CD4-positive, alpha-beta T cell treated with Interferon alpha-2 for 1 hour (primary cell): ENCODE data around the gene MAPKAP1.
"Not testable (repeated sequence)": the region's sequence is repeated elsewhere in the genome, so short reads cannot be mapped to it uniquely, and the experiment has no call there.

ENCODE experiments used
- DNase-seq, 2 donors: peaks; one replicate each; pipeline ENCODE4 v3.0.0-alpha.2; 2020 to 2022

Gene MAPKAP1

GRCh38 chr9:125730168-125730567 lies 23.2 kb upstream of the MAPKAP1 start:
- DNase-seq: no peak

- DNase-seq: no peak
Measured at GRCh38 chr9:125726456-125727132, 19.6 kb upstream of the MAPKAP1 start.

GRCh38 chr9:125707472-125707804 lies 430 bp upstream of the MAPKAP1 start:
- no peak for DNase-seq

DNA sequence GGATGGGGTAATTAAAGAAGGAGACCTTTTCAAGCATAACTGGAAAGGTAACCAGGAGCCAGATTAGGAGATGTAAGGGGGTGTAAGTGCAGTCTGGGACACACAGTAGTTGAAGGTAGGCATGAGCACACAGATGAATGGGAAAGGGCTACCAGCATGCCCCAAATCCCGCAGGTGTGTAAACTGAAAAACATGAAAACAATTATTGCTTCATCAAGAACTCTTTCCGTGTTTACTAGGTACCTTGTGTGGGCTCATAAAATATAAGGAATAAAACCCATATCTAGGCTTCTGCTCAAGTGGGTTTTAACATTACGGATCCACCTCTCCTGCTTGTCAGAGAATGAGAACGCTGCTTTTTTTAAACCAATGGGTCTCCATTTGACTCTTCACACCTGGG lies 1.1 kb downstream of the MAPKAP1 start:
- no peak for DNase-seq

- DNase-seq: no peak
Measured at GRCh38 chr9:125703662-125704061, 3.3 kb downstream of the MAPKAP1 start.

- no peak for DNase-seq
Measured at GRCh38 chr9:125701351-125701750, 5.7 kb downstream of the MAPKAP1 start.

- DNase-seq: no peak
Measured at GRCh38 chr9:125700791-125701190, 6.2 kb downstream of the MAPKAP1 start.

- no peak for DNase-seq
Measured at GRCh38 chr9:125699870-125700269, 7.1 kb downstream of the MAPKAP1 start.

- DNase-seq: no peak
Measured at GRCh38 chr9:125696106-125696647, 10.8 kb downstream of the MAPKAP1 start.

DNA sequence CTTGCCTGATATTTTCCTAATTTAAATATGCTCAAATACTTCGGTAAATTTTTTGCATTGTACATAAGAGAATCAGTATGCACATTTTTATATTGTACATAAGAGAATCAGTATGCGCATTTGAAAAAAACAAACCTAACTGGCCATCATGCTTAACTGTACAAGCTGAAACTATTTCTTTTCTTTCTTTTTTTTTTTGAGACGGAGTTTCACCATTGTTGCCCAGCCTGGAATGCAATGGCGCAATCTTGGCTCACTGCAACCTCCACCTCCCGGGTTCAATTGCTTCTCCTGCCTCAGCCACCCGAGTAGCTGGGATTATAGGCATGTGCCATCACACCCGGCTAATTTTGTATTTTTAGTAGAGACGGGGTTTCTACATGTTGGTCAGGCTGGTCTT lies 11.5 kb downstream of the MAPKAP1 start:
- DNase-seq: not testable (repeated sequence)

DNA sequence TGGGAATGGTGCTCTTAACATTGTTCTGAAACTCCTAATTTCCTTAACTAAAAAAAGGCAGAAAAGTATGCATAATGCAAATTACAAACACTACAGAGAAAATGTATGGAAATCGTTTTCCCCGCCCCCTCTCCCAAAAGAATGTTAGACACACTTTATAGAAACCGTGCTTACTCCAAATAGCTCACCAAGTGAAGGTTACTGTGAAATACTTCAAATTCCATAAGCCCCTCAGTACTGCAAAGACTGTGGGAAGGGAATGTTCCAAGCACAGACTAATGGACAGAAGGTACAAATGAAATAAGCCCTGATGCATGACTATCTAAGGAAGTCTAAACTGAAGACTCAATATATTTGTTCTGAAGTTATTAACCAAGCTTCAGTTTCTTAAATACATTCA lies 12.5 kb downstream of the MAPKAP1 start:
- no peak for DNase-seq

DNA sequence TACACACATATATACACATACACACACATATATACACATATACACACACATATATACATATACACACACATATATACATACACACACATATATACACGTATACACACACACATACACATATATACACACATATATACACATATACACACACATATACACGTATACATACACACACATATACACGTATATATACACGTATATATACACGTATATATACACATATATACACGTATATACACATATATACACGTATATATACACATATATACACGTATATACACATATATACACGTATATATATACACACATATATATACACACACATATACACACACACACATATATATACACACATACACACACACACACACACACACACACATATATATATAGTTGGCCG lies 13.5 kb downstream of the MAPKAP1 start:
- not testable (repeated sequence) for DNase-seq

DNA sequence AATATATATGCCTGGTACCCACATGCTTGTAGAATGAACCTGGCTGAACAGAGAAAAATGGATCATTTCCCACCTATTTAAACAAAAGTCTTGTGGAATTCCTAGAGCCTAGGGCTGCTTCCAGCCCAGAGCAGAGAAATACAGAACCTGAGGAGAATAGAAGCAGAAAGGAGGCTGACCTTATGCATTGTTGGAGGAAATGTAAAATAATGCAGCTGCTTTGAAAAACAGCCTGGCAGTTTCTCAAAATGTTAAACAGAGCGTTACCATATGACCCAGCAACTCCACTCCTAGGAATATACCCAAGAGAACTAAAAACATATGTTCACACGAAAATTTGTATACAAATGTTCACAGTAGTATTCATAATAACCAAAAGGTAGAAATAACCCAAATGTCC lies 15.1 kb downstream of the MAPKAP1 start:
- no peak for DNase-seq

GRCh38 chr9:125690679-125691078 lies 16.3 kb downstream of the MAPKAP1 start:
- no peak for DNase-seq

- no peak for DNase-seq
Measured at GRCh38 chr9:125687163-125687863, 19.7 kb downstream of the MAPKAP1 start.

DNA sequence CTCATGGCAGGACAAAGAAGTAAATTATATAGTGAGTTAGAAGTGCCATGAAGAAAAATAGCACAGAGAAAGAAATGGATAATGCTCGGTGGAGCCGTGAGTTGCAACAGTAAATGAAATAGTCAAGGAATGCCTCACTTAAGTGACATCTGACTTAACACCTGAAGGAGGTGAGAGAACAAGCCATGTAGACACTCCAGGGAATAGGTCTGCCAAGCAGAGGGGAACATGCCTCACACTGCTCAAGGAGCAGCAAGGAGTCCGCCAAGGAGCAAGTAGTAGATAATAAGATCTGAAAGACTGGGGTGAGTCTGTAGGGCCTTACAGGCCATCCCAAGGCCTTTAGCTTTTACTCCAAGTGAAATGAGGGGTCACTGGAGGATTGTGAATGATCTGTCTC lies 21.8 kb downstream of the MAPKAP1 start:
- no peak for DNase-seq

DNA sequence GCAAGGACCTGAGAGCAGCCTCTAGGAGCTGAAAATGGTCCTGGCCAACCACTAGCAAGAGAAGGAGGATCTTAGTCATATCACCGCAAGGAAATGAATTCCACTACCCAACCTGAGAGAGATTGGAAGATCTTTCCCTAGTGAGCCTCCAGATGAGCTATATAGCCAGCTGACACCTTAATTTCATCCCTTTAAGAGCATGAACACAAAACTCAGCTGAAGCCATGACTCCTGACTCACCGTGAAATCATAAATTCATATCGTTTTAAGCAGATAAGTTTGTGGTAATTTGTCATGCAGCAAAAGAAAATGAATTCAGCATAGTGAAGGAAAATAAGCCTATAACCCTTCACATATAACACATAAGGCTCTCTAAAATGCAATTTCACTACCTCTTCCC lies 23.5 kb downstream of the MAPKAP1 start:
- no peak for DNase-seq

DNA sequence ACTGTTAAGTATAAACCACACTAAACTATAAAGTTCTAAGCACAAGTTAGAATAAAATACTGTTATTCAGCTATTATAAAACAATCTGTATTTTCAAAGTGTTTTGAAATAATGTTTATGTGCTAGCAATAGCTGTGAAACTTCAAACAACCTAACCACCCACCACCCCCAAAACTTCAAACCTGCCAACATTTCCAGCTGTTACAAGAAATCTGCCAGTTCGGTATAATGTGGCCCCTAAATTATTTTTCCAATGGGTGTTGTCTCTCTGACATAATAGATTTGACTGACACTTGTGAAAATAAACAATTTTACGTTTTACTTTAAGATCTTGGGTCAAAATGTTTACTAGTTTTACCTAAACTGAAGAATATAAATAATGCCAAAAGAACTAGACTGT lies 24.7 kb downstream of the MAPKAP1 start:
- DNase-seq: no peak

GRCh38 chr9:125681657-125682056 lies 25.4 kb downstream of the MAPKAP1 start:
- no peak for DNase-seq

- no peak for DNase-seq
Measured at GRCh38 chr9:125681086-125681622, 25.9 kb downstream of the MAPKAP1 start.

- DNase-seq: no peak
Measured at GRCh38 chr9:125680445-125680844, 26.6 kb downstream of the MAPKAP1 start.

DNA sequence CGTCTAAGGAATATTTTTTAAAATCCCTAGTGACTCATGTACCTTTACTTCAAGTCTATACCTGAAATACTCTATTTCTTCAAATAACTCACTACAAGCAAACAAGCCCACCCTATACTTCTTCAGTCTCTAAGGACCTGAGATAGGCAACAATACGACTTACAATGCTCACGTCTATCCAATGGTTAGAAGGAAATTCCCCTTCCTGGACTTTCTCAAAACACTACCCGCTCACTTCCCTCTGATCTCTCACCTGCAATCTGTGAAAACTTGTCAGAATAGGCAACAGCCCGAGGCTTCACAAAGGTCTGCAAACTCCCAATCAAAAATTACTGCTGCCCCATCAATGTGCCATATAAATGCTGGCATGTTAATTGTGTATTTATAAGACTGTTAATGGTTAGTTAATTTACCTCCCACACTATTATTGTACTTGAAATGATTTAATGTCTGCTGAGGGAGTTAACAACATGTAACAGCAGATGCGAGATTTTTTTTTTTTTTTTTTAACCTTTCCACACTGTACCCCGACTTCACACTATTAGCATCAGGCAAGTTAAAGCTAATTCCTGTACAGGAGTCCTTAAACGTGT lies 27.3 kb downstream of the MAPKAP1 start:
- no peak for DNase-seq

DNA sequence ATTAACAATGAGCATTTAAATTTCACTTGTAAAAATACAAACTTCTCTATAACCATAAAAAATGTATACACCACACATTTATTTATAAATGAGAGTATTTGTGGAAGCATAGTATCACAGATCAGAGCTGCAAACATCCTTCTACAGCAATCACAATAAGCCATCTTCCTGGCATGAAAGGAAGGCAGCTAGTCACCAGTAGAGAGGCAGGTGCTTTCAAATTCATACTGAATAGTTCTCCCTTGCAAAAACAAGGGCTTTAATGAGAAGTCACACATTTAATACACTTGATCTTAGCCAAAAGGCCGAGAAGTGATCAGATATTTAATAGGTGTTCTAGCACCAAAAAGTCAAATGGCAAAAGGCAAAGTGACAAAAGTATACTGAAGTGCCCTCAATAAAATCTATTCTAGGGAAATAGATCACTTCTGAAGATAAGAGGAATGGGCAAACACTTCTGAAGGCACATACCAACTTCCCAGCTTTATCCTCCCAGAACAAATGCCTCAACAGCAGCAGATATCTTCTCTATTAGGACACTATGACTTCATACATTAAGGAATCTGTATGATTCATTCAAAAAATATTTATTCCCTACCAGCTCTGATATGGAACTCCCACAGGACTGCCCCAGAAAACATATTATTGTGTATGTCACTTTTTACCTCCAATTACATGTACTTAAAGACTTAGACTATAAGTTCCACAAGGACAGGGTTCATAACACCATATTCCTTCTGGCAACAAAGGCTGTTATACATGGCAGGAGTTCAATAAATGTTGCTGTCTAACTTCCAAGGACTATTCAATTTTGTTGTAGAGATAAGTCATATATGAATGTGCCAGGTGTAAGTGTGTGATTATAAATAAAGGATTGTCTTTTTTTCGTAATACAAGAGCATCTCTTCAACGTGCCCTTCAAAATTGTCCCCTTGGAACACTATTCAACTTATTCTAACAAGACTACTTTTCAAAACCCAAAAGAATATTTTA lies 31.7 kb downstream of the MAPKAP1 start:
- DNase-seq: no peak
